HG03457 (cell line): Measurements from ENCODE around the gene SLIT3.

Experiments used
- ATAC-seq: cut with Tn5 transposase; IDR thresholded peaks from one replicate; pipeline ENCODE4 v1.9.1; 2021; ENCODE audit warnings: moderate number of reproducible peaks; ENCODE audit not compliant: unreplicated experiment

Gene SLIT3

DNA sequence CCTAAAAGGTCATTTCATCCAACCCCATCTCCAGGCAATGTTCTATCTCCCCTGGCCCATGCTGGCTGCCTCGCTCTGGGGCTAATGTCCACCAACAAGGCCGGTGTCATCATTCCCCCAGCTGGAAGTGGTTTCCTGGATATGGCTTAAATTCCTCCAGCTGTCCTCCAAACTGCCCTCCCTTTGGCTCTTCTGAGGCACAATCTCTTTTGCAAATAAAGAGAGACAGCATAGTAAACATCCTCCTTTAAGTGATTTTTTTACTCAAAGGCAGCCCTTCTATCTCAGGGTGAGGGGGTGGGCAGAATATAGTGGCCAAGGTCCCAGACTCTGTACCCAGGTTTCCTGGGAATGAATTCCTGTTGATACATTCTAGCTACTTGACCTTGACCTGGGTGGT is 604.3 kb downstream of the SLIT3 start:
- ATAC-seq, result no peak

DNA sequence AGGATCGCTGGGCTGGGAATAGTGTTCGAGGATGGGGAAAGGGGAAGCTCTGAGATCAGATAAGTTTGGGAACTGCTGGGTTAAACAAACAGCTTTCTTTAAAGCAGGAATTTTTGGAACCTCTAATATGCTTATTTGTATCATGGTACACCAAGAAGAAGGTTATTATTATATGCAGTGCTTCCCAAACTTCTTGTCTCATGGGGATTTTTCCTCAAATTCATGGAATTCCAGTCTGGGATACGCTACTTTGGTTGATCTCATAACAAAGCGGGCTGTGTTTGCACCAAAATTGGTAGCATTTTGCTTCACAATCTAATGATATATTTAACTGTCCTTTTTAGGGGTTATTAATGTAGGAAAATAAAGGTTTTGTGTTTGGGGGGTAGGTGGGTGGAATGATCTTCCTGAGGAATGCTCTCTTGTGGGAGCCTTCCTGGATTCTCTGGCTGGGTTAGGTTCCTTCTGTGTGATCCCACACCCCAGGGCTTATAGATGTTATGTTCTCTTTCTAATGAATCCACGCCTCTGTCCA is 605.6 kb downstream of the SLIT3 start:
- ATAC-seq, result no peak

DNA sequence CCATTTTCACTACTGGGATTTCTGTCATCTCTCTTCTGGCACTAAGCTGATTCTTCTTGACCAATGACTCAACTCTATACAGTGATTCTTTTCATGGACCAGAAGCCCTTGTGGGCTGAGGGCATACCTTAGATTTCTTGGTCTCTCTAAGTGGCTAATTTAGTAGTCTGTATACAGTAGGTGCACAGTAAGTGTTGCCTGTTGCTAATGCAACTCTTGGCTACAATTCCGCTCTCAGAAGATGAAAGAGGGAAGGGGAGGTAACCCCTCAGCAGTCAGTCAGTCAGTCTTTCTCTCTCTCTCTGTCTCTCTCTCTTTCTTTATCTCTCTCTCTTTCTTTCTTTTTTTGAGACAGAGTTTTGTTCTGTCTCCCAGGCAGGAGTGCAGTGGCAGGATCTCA is 606.6 kb downstream of the SLIT3 start:
- ATAC-seq, result no peak

DNA sequence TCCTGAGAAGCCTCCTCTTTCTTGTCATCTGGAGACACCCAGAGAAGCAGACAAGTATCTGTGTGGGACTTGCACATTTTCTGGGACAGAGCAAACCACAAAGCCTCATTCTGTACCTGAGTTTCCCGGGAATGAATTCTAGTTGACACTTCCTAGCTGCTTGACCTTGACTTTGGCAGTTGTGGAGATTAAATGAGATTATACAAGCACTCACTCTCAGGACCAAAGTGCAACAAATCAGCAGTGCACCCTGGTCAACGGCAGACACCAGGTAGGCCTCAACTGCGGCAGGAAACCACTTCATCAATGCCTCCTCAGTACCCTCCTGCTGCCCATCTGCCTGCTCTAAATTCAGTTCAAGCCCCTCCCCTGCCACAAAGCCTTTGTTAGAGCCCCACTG is 607.1 kb downstream of the SLIT3 start:
- ATAC-seq, result no peak

DNA sequence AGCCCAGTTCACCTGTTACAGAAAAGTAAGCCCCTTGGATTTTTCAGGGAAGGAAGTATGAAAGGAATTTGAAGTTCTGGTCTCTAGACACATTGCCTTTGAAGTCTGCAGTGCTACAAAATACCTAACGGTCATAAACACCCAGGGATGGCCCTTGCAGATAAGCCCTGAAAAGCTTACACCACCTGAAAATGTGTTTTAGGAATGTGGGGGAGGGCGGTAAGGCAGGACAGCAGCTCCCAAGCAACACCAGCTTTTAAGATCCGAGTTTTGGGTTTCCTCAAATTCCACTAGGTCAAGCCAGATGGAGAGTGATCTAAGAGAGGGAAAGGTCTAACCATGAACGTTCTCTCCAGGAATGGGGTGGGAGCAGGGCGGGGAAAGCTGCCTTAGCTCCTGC is 607.6 kb downstream of the SLIT3 start:
- ATAC-seq, result no peak

DNA sequence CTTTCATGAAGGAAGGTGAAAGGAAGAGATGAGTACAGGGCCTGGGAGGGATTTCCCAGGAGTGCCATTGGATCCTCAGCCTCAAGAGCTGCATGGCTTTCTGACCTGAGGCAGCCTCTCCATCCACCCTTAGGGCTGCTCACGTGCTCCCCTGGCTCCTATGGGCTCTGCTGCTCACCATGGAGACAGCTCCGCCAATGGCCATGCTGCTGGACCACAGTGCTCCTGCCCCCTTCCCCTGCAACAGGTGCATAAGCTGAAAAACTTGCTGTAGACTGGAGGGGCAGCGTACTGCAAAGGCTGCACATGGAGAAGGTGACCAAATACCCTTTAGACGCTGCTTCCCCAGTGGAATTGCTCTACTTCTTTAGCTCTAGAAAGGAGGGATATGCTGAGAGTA is 609.0 kb downstream of the SLIT3 start:
- no peak for ATAC-seq

DNA sequence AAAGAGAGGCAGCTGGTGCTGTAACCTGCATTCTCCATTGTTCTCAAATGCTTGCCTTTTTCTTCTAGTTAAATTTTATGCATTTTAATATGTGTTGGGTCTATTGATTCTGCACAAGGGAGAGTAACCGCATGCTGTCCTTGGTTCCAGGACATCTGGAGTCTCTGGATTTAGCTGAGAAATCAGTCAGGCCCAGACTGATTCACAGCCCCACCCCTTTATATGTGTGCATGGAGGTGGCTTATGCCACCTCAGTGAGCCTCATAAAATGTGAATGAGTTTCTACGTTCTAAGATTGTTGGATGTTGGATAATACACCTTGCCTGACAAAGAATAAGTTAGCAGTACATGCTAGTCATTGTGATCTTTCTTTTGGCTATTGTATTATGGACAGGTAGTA is 611.7 kb downstream of the SLIT3 start:
- ATAC-seq, result no peak

DNA sequence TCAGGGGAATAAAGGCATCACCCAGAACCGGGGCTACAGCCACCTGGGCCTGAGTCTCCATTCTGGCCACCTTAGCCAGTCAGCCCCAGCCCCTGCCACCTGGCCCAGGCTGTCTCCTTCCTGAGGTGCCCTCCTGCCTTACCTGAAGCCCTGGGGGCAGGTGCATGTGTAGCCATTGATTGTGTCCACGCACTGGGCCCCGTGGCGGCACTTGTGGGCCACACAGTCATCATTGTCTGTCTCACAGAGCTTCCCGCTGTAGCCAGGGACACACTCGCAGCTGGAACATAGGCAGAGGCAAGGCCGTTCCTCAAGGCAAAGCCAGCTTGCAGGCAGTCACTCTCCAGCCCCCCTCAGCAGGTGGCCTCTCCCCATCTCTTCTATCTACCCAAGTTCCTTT is 614.1 kb downstream of the SLIT3 start:
- no peak for ATAC-seq

DNA sequence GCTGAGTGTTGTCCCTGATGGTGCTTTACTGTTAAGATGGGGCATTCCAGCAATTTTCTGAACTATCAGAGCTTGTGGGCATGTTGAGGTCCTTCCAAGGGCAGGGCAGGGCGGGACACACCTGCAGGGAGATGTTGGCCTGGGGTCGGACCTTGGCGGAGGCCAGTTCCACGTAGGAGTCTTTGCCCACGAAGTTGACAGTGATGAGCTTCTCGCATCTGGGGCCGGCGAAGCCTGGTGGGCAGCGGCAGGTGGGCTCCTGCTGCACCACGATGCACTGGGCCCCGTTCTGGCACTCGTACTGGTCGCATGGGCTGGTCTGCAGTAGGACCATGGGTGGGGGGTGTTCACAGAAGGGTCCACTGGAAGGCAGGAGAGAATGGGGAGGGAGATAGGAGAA is 615.4 kb downstream of the SLIT3 start:
- ATAC-seq, result no peak

DNA sequence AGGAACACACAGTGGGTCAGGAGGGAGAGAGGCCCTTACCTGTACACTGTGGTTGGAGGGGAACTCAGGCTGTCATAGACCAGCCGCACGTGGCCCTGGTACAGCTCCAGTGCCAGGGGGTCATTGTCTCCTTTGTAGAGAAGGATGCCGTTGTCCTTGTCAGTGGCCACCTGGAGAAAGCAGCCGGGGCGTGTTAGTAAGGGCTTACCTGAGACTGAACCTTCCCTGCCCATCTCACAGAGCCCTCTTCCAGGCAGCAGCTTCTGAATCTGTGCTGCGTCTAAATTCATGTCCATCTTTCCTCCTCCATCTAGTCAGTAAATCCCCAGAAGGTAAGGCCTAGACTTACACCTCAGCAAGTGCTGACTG is 617.0 kb downstream of the SLIT3 start:
- ATAC-seq, result no peak

DNA sequence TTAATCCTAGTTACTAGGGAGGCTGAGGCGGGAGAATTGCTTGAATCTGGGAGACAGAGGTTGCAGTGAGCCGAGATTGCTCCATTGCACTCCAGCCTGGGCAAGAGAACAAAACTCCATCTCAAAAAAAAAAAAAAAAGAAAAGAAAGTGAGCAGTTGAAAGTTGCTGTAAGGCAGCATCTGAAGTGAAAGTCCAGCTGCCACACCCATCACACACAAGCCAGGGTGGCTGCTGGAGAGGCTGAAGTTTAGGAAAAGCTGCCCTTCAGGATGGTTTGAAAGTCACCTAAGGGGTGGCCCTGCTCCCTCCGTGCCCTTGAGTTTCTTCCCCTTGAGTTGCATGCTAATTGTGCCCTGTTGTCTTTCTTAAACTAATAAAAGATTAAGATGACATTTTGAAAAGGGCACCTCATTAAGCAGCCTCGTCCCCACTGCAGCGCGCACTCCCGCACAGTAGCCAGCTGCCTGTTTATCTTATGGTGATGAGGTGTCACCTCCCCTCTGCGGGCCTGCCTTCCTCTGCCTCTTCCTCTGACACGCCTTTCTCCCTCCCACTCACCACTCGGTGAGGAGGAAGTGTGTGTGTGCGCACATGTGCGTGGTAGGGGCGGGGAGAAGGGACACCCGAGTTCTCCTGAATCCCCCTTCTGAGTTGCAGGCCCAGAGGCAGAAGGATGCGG is 617.6 kb downstream of the SLIT3 start:
- ATAC-seq, result no peak

DNA sequence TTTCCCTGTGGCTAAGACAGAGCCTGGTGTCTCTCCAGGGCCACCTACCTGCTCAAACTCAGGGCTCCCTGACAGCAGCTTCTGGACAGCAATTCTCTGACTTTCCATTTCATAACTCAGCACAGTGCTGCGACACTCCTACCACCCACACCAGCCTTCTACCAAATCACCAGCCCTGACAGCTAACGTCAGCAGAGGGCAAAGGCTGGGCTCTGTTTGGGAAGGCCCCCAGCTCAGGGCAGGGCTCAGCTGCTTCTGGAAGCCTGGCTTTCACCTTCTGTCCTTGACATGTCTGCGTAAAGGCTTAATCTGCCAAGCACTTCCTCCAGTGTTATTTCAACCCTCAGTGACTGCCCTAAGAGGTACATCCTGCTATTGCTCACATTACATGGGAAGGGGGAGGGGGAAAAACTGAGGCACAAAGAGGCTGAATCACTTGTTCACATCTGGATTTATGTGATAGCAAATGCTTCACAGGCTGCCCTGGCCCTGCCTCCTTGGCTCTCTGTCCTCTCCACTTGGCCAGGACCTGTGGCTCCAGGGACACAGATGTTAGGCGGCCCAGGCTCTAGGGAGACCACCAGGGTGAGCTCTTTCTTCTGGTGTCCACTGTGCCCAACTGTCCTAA is 619.3 kb downstream of the SLIT3 start:
- ATAC-seq, result no peak

DNA sequence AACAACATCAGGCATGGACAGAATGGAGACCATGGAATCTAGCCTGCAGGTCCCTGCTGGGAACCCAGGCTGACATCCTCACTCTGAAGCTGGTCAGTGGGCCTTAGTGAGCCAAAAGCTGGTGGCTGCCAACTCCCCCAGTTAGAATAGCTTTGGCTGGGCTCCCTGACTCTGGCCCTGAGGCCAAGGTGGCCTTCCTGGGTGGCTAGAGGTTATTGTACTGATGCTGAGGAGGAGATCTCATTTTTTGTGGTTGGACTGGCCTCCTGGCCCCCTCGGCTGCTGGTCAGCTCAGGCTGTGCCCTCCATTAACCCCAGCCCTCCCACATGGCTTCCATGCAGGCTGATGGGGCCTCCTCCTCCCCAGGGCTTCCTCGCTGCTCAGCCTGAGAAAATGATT is 620.5 kb downstream of the SLIT3 start:
- no peak for ATAC-seq

DNA sequence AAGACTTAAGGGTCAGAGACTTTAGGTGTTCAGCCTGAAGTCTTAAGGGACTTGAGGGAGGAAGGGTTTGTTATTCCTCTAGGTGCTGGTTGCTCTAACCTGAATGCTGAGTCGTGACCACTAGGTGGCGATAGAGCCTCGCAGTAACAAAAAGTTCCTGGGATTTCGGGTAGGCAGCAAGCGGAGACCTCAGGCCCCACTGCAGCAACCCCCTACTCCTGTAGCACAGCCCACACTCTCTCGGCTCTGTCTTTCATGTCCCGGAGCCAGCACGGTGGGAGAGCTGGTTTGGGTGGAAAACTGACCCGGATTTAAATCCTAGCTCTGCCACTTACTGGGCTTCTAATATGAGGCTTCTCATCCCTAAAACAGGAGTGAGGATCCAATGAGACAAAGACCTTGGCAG is 621.4 kb downstream of the SLIT3 start:
- ATAC-seq, result no peak

DNA sequence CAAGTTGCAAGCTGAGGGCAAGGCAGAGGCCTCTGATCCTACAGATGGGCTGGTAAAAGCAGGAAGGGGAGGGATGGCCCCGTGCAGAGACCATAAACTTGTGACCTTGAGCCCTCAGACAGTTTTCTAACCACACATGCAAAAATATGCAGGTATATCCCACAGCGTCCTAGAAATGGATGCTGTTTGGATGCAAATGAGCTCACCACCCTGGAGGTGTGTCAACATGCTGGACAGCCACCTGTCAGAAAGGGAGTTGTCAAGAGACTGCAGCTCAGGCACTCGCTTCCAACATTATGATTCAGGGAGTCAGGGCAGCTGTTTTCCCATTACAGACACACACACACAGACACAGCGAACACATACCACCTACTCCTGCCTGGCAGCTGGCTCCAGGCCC is 624.4 kb downstream of the SLIT3 start:
- no peak for ATAC-seq

DNA sequence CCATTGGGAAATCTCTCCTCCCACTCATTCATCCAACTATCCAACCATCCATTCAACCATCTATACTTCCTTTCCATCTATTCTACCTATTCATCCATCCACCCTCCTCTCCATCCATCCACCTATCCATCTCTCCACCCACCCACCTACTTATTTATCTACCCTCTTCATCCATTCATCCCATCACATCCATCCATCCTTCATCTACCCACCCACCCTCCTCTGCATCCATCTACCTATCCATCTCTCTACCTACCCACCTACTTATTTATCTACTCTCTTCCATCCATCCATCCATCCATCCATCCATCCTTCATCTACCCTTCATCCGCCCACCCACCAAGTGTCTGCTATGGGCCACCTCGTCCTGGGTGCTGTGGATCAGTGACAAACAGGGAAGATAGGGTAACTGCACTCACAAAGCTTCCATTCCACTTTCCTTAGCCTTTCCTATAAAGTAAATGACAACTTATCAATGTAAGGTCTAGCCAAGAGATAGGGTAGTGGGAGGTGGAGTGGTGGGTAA is 625.0 kb downstream of the SLIT3 start:
- ATAC-seq, result no peak

DNA sequence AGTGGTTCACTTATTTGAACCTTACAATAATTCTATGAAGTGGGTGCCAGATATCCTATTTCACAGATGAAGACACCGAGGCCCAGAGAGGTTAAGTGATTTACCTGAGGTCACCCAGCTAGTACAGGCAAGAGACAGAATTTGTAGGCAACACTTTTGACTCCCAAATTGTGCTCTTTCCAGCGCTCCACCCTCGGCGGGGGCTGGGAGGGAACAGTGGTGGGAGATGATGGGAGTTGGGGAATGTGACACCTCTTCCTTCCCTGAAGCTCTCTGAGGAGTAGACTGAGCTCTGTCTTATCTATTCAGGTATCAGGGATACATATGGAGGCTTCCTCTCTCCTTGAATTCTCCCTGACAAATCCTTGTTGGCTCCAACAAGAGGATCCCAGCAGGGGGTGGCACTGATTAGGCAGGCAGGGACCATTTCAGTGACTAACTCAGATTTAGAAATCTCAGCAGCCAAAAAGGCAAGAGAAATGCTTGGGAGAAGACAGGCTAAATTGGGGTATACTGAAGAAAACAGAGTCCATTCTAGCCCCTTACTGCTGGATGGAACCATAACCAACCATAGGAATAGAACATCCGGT is 626.0 kb downstream of the SLIT3 start:
- ATAC-seq, result no peak

DNA sequence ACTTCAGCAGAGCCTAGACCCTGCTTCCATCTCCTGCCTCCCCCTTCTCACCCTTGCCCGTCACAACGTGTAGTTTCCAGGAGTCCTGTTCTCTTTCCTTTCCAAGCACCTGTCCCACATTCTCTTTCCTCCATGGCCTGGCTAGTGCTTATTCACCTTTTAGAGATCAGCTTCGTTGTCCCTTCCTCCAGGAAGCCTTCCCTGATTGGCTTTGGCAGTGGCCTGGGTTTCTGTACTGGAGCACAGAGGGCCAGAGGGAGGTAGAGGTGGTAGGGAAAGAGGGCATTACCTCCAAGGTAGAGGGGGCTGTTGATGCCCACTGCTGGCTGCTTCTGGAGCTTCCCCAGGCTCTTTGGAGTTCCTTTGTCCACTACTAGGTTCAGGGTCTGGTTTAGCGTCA is 628.1 kb downstream of the SLIT3 start:
- no peak for ATAC-seq

DNA sequence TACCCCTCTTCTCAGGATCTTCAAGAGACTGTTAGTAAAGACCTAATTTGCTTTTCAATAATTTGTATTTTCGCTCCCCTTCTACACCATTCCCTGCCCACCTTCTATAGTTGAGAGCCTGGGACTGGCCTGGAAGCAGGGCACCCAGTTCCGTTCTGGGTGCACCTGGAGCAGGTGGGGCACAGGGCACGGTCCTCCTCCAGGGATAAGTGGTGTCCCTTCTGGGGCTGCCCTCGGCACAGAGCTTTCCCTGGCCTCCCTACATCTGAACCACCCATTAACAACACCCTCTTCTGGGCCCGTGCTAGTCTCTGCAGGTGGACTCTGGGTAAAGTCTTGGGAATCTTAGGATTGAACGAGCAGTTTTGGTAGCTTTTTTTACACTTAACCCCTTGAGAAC is 628.9 kb downstream of the SLIT3 start:
- no peak for ATAC-seq

DNA sequence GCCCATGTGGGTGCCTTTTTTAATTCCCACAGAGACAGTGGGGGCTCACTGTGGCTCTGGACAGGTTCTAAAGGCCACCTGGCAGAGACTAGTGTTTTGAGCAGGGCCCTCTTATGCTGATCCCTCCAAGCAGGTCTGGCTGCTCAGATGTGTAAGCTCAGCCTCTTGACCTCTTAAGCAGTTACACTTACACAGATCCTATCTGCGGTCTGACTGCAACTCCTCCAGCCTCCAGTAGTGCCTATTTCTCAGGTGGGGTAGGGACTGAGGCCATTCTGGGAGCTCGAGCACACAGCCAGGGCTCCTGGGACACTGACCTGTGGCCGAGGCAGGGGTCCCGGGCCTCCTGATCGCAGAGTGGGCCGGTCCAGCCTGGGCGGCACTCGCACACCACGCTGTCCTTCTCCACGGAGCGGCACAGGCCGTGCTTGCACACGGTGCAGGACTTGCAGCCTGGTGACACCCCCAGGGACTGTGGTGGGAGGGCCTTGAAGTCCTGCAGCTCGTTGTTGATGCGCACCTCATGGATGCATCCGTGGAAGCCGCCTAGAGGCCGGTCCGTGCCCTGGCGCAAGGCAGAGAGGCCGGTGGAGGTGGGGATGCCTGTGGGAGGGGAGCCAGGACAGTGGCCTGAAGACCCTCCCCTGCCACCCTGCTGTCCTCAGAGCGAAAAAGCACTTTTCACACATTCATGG is 629.9 kb downstream of the SLIT3 start:
- no peak for ATAC-seq

DNA sequence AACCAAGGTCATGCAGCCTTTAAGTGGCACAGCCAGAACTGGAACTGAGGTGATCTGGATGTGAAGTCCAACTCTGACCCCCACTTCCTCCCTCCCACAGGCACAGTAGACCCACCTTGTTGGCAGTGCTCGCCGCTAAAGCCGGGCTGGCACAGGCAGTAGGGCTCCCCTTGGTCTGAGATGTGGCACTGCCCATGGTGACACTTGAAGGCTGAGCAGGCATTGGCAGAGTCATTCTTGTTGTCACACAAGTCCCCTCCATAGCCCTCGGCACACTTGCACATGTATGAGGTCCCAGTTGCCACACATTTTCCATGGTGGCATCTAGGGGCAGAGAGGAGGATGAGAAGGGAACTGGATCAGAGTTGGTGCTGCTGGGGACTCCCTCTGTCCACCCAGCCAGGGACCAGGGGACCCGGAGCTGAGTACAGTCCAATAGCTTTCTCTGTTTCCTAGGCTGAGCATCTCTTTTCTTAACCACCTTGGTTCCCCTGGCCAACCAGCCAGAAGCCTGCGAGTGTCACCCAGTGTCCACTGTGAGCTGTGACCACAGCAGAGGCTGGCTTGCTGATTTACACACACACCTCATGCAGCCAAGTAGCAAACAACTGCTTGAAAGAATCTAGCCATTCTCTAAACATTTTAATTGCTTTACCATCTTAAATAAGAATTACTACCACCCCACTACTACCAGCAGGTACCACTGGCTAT is 631.1 kb downstream of the SLIT3 start:
- ATAC-seq, result no peak
